AG04450 (cell line): ENCODE results near the gene NCKAP5L. TPM values are rescaled to one million over a fixed set of nuclear protein-coding genes. Genes with fewer than 3 reads are reported as not detected.

Experiments
- CTCF ChIA-PET: fragments of 300-600, 350-600 bp; formaldehyde crosslinking; extraction: SDS; loops from one replicate; lab custom pipeline; 2022; ENCODE audit warnings: antibody characterized with exemption, inconsistent platforms; lab: Charles Lee
- POLR2A ChIA-PET: fragments of 350-600 bp; formaldehyde crosslinking; extraction: SDS; loops from one replicate; lab custom pipeline; 2021; ENCODE audit warnings: antibody characterized with exemption, inconsistent platforms; lab: Yijun Ruan, JAX
- DNase-seq: peaks from one replicate; pipeline ENCODE4 v3.0.0-alpha.2; 2011; ENCODE audit warnings: low read depth, low spot score
- H3K27ac ChIP-seq: one replicate; pipeline ENCODE4 v1.5.1; 2012; ENCODE audit warnings: low read depth, low read length, control low read depth
- H3K27me3 ChIP-seq: one replicate; pipeline ENCODE4 v1.6.0; 2012; ENCODE audit warnings: low read length; ENCODE audit not compliant: control insufficient read depth, insufficient read depth
- H3K4me3 ChIP-seq: 2 replicates; pipeline ENCODE4 v1.5.1; 2011; ENCODE audit warnings: mild to moderate bottlenecking, low read depth, low read length, control low read depth
- H3K9me3 ChIP-seq: 2 replicates; pipeline ENCODE4 v1.5.1; 2012; ENCODE audit warnings: low read length; ENCODE audit not compliant: control insufficient read depth, insufficient read depth
- polyA plus RNA-seq: library from polyadenylated mRNA; depleted of rRNA; stranded (reverse); fragments of >200 nt; gene quantifications from 2 replicates; pipeline ENCODE4 v1.2.3, GENCODE V29; 2011
- TF ChIP-seq, protein P1 (sequence below): IDR thresholded peaks from 2 replicates; pipeline ENCODE4 v1.5.1; 2011; ENCODE audit warnings: low read depth, low read length, control low read depth, inconsistent platforms

NCKAP5L gene
- polyA plus RNA-seq, 1 experiment, result 5.6 TPM

DNA sequence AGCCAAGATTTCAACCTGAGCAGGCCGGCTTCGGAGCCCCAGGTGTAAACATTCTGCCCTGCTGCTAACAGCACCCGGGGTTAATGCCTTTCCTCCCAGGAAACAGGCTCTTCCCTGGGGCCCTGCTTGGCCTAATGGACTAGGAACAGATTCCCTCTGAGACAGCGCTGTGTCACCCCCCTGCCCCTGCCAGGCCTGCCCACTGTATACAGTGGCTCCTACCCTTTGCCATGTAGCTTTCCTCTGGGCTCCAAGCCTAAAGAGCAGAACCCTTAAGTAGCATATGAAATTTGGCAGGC is 43.0 kb upstream of the NCKAP5L start:
- CTCF ChIA-PET, result interaction anchor here (1.0 to 2.8 kb wide), 2 partner anchors 75 to 96 kb away, joined by 3 to 14 read pairs; no protein-coding TSS in a partner anchor
- Histone ChIP-seq H3K4me3 (no peak overlapping the region), H3K27me3 (no peaks in the 10 kb centered on the region), H3K27ac (no peak overlapping the region), H3K9me3 (no peaks in the 10 kb centered on the region)
- DNase-seq, result no peak
- POLR2A ChIA-PET, result no interaction called here
- TF ChIP-seq, protein P1, sequence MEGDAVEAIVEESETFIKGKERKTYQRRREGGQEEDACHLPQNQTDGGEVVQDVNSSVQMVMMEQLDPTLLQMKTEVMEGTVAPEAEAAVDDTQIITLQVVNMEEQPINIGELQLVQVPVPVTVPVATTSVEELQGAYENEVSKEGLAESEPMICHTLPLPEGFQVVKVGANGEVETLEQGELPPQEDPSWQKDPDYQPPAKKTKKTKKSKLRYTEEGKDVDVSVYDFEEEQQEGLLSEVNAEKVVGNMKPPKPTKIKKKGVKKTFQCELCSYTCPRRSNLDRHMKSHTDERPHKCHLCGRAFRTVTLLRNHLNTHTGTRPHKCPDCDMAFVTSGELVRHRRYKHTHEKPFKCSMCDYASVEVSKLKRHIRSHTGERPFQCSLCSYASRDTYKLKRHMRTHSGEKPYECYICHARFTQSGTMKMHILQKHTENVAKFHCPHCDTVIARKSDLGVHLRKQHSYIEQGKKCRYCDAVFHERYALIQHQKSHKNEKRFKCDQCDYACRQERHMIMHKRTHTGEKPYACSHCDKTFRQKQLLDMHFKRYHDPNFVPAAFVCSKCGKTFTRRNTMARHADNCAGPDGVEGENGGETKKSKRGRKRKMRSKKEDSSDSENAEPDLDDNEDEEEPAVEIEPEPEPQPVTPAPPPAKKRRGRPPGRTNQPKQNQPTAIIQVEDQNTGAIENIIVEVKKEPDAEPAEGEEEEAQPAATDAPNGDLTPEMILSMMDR, result no peak

DNA sequence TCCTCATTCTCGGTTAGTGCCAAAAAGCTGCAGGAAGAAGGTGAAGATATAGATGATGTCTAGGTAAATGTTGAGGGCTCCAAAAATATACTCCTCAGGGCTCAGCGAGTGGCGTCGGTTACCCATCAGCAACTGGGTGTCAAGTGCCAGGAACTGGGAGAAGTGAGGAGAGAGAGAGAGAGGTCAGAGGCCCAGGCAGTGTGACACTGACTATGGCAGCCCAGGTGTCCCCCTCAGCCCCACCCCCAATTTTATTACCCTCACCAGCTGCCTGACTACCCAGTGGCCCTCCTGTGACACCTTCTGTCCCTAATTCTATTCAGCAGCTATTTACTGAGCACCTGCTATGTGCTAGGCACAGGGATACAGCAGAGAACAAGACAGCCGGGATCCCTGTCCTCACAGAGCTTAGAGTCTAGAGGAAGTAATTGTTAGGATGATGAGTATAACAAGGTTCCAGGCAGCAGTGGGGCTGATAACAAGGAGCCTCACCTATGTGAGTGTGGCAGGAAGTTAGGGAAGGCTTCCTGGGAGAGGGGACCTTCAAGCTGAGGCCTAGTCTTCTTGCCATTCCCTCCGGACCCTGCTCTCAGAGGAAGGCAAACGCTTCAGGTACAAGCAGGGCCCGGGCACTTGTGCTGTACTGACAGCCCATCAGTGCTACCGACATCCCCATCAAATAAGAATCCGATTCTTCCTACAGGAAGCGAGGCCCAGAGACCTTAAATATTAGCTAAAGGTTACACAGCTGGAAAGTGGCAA is 42.5 kb upstream of the NCKAP5L start:
- TF ChIP-seq, protein P1, result no peak
- ChIA-PET CTCF (interaction anchor here (2.8 kb wide), 1 partner anchor 75 kb away, joined by 14 read pairs; no protein-coding TSS in a partner anchor), POLR2A (no interaction called here)
- H3K4me3 ChIP-seq, result no peak overlapping the region
- DNase-seq, result no peak
- H3K27me3 ChIP-seq, result peaks cover 3% of the 10 kb centered on the region
- no peak overlapping the region for H3K27ac ChIP-seq
- no peaks in the 10 kb centered on the region for H3K9me3 ChIP-seq

DNA sequence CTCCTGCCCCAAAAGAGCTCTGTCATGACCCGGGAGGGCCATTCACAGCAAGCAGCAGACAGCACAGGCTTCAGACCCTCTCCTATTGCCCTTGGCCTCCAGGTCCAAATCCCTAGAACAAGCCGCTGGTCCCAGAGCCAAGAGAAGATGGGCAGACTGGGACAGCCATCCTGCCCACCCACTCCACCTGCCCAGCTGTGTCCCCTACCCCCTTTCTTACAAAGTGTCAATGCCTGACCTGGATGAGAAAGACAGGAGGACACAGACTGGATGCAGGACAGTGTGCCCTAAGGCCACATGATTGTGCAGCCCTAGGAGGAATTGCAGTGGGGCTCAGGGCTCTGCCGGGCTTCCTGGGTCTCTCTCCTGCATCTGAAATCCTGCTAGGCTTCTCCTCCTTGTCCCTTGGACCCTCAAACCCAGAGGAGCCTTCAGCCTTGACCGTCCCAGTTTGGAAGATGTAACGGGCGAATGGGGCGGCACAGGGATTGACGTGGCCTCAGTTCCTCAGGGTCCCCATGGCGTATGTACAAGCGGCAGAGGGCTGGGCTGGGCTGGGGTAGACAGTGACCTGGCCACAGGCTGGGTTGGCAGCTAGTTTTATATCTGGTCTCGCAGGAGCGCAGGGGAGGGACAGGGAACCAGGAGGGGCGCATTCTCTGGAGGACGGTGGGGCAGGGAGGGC is 41.7 kb upstream of the NCKAP5L start:
- Histone ChIP-seq H3K4me3 (no peak overlapping the region), H3K9me3 (no peaks in the 10 kb centered on the region), H3K27me3 (peaks cover 10% of the 10 kb centered on the region), H3K27ac (peak overlapping the region; percentile 65)
- TF ChIP-seq, protein P1, result no peak
- CTCF ChIA-PET, result interaction anchor here (1.5 to 2.8 kb wide), 2 partner anchors 76 to 200 kb away, joined by 5 to 14 read pairs; no protein-coding TSS in a partner anchor
- DNase-seq, result no peak
- POLR2A ChIA-PET, result interaction anchor here (0.6 to 1.4 kb wide), 10 partner anchors 11 to 297 kb away, joined by 3 to 9 read pairs (median 4); partner anchors contain the start of genes BCDIN3D, CERS5, NCKAP5L and TMBIM6

DNA sequence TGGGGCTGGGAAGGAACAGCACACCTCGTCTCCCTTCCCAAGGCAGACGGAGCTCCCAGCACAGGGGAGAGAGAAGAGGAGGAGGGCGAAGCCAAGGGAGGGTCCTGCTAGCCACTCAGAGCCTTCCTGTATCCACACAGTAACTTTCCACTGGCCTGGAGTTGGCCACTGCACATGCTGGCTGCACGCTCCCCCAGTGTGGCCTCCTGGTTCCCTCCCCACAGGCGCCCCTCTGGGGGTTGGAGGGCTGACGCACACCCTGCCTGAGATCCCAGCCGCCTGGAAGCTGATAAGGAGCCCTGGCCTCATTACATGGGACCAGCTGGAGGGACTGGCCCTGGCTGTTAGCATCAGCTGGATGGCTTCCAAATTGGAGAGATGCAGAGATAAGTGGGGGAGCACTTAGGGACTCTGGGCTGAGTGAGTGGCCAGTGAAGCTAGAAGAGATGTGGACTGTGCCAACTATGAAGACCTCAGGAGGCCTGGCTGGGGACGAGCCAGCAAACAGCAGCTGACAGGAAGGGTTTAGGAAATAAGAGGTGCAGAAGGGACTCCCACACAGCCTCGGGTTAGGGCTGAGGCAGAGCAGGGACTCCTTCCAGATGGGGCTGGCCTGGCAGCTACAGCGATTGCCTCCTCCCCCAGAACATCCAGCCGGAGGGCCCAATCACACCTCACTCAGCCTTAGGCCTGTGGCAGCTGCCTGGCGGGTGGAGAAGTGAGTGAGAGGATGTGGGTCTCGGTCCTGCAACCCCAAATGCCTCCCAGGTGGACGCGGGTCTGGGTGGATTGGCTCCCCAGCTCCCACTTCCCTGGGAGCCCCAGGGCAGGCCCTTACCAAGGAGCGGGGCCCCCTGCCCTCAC is 41.0 kb upstream of the NCKAP5L start:
- CTCF ChIA-PET, result interaction anchor here (0.6 to 2.8 kb wide), 6 partner anchors 17 to 562 kb away, joined by 3 to 14 read pairs (median 4); no protein-coding TSS in a partner anchor
- Histone ChIP-seq H3K4me3 (no peak overlapping the region), H3K27me3 (peaks cover 15% of the 10 kb centered on the region), H3K9me3 (no peaks in the 10 kb centered on the region), H3K27ac (peak overlapping the region; percentile 65)
- TF ChIP-seq, protein P1, result no peak
- POLR2A ChIA-PET, result interaction anchor here (0.6 to 1.4 kb wide), 13 partner anchors 12 to 298 kb away, joined by 3 to 9 read pairs (median 4); partner anchors contain the start of genes BCDIN3D, CERS5, NCKAP5L and TMBIM6
- DNase-seq, result peak; percentile 92
